ENCODE measurements around the gene GRK5. TPM values are rescaled to one million over a fixed set of nuclear protein-coding genes. Genes with fewer than 3 reads are reported as not detected.

Gene GRK5
- total RNA-seq, 1 donor: 16.0 TPM

DNA sequence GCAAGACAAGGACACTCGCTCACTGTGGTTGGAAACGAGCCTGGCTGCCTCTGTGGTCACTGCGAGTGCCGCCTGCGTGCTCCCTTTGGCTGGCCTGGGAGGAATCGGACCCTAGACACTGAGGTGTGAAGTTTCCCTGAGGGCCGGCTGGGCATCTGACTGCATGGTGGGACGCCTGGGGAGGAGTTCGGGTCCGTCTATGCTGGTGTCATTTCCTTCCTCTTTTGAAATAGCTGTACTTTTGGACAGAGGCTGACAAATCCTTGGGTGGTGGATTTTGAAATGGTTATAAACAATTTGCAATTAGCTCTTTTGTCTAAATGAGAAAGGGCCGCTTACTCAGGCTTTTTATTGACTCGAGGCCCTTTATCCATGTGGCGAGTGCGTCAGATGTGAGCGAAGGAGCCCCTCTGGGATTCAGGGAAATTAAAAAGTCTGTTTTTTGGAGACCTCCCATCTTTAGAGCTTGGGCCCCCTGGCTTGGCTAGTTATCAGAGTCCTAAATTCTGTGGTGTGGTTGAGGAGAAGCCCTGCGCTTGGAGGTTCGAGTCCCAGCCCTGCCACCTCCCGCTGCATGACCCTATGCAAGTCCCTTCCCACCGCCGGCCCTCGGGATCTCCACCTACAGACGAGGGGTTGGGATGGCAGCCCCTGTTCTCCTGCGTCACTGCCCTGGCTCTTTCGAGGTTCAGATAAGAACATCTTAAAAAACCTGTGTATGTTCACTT, 188.1 kb downstream of the GRK5 start:
- TF ChIP-seq, protein P1, sequence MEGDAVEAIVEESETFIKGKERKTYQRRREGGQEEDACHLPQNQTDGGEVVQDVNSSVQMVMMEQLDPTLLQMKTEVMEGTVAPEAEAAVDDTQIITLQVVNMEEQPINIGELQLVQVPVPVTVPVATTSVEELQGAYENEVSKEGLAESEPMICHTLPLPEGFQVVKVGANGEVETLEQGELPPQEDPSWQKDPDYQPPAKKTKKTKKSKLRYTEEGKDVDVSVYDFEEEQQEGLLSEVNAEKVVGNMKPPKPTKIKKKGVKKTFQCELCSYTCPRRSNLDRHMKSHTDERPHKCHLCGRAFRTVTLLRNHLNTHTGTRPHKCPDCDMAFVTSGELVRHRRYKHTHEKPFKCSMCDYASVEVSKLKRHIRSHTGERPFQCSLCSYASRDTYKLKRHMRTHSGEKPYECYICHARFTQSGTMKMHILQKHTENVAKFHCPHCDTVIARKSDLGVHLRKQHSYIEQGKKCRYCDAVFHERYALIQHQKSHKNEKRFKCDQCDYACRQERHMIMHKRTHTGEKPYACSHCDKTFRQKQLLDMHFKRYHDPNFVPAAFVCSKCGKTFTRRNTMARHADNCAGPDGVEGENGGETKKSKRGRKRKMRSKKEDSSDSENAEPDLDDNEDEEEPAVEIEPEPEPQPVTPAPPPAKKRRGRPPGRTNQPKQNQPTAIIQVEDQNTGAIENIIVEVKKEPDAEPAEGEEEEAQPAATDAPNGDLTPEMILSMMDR (IDR thresholded peaks at IDR 0.05; ENCODE audit: insufficient read depth, low read depth, low read length): no peak
- DNase-seq (ENCODE audit: low read depth): peak; percentile 66
- no peak overlapping the region for H3K4me3 ChIP-seq (ENCODE audit: low read depth, low read length)

DNA sequence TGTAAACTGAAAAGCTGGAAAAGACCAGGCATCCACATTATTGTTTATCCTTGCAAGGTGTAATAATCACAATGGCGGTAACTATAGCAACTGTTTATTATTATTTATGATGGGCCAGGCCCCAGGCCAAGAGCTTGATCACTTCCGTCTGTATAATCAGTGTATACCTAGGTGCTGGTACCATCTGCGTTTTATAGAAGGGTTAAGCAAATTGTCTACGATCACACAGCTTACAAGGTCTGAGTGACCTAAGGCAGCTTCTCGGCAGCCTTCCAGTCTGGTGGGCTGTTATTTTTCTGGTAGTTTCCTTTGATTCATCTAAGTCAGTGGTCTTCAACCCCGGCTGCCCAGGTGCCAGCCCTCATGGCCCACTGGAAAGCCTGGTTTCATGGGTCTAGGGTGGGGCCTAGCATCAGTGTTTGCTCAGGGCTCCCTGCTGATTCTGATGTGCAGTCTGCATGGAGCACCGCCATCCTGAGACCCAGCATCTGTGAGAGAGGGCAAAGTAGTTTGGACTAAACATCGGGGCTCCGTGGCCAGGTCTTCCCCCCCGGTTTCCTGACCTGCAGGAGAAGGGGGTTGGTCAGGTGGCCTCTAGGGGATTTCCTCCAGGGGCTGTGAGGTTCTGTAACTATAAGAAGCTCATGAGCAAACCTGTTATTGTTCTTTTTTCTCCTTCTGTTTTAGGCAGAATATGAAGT, 188.8 kb downstream of the GRK5 start:
- no peak overlapping the region for H3K4me3 ChIP-seq (ENCODE audit: low read depth, low read length)
- DNase-seq (ENCODE audit: low read depth): no peak
- TF ChIP-seq, protein P1 (IDR thresholded peaks at IDR 0.05; ENCODE audit: insufficient read depth, low read depth, low read length): no peak

- no peak for DNase-seq (ENCODE audit: low read depth)
- TF ChIP-seq, protein P1 (IDR thresholded peaks at IDR 0.05; ENCODE audit: insufficient read depth, low read depth, low read length): no peak
- no peak overlapping the region for H3K4me3 ChIP-seq (ENCODE audit: low read depth, low read length)
These were observed 189.3 kb downstream of the GRK5 start for GRCh38 chr10:119396709-119397071.

DNA sequence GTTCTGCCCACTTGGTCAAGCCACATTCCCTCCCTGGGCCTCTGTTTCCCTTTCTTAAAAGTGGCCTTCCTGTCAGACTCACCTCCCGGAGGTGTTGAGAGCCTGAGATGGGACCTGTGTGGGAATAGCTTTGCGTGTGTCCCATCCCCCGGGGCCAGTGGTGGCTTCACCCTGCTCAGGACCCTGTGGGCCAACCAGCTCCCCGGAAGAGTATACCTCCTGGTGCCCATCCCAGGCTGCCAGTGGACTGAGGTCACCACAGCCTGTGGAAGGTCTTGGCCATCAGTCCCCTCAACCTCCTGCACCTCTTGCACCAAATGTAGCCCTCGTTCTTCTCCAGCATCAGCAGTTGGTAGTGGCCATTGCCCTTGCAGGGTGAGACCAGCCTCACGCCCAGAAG, 190.0 kb downstream of the GRK5 start:
- H3K4me3 ChIP-seq (ENCODE audit: low read depth, low read length): no peak overlapping the region
- TF ChIP-seq, protein P1 (IDR thresholded peaks at IDR 0.05; ENCODE audit: insufficient read depth, low read depth, low read length): no peak
- DNase-seq (ENCODE audit: low read depth): no peak

DNA sequence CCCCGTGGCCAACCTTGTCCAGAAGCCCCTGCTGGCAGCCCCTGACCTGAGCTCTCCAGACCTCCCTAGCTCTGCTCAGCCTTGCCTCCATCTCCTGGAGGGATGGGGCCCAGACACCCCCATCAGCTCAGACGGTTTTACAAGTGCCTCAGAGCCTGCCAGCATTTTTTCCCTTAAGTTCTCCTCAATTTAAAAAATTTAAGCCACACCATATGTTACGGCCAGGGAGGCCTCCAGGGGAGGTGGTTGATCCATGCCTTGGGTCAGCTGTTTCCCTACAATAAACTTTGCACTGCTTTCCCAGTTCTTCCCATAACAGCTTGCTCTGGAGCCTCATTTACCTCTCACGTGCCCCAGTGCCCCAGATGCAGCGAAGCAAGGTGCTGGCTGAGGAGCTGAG, 191.6 kb downstream of the GRK5 start:
- TF ChIP-seq, protein P1 (IDR thresholded peaks at IDR 0.05; ENCODE audit: insufficient read depth, low read depth, low read length): peak; percentile 11
- peak; percentile 95 for DNase-seq (ENCODE audit: low read depth)

GRCh38 chr10:119399466-119399865, 192.1 kb downstream of the GRK5 start:
- H3K4me3 ChIP-seq (ENCODE audit: low read depth, low read length): no peak overlapping the region
- TF ChIP-seq, protein P1 (IDR thresholded peaks at IDR 0.05; ENCODE audit: insufficient read depth, low read depth, low read length): no peak
- DNase-seq (ENCODE audit: low read depth): no peak

More for the DNA sequence above, 191.6 kb downstream of the GRK5 start:
- no peak overlapping the region for H3K4me3 ChIP-seq (ENCODE audit: low read depth, low read length)

Measured in fibroblast of villous mesenchyme (primary cell).